GM23248 (cell line): ENCODE data around the gene RBPMS2.

ENCODE experiments used
- EZH2 ChIP-seq: fragments of 200-600 bp; sonication (generic); IDR thresholded peaks from 2 replicates; pipeline ENCODE4 v1.6.1; 2018; ENCODE audit warnings: antibody characterized with exemption, mild to moderate bottlenecking; ENCODE audit not compliant: insufficient read depth, poor library complexity, severe bottlenecking
- EZH2phosphoT487 ChIP-seq: fragments of 200-600 bp; sonication (generic); IDR thresholded peaks from 2 replicates; pipeline ENCODE4 v1.6.1; 2018; ENCODE audit warnings: antibody characterized with exemption, moderate library complexity, mild to moderate bottlenecking, low read depth; ENCODE audit not compliant: insufficient read depth

DNA sequence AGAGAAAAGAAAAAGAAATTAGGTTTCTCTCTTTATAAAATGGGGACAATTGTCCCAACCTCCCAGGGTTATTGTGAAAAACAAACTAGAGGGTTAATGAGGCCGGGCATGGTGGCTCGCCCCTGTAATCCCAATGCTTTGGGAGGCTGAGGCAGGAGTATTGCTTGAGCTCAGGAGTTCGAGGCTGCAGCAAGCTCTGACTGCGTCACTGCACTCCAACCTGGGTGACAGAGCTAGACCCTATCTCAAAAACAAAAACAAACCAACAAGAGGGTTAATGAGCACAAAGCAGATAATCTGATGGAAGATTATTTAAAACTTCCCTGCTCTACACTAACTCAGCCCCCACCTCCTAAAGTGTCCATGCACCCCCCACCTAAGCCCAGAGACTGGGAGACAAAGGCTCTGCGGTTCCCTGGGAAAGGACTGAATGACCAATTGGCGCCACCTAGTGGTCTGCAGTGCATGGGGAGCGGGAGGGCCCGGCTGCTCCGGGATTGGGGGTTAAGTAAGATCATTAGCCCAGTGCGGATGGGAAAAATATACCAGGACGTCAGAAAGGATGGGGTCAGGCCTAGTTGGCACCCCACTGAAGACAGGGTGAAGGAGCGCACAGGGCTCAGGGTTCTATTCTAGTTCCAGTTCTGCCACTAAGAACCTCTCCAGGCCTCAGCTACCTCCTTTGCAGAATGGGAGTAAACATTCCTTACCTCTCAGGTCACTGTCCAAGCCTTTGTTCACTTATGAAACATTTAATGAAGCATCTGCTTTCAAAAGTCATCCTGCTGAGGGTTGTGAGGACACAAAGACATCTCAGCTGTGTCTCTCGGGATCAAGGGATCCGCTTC is 34.5 kb upstream of the RBPMS2 start:
- no peak for TF ChIP-seq EZH2phosphoT487
- TF ChIP-seq EZH2: no peak
